ENCODE measurements around the gene GPLD1. TPM values are rescaled to one million over a fixed set of nuclear protein-coding genes. Genes with fewer than 3 reads are reported as not detected.

The GPLD1 gene
- total RNA-seq, 1 donor from 2014 or later, result 4.8 TPM

DNA sequence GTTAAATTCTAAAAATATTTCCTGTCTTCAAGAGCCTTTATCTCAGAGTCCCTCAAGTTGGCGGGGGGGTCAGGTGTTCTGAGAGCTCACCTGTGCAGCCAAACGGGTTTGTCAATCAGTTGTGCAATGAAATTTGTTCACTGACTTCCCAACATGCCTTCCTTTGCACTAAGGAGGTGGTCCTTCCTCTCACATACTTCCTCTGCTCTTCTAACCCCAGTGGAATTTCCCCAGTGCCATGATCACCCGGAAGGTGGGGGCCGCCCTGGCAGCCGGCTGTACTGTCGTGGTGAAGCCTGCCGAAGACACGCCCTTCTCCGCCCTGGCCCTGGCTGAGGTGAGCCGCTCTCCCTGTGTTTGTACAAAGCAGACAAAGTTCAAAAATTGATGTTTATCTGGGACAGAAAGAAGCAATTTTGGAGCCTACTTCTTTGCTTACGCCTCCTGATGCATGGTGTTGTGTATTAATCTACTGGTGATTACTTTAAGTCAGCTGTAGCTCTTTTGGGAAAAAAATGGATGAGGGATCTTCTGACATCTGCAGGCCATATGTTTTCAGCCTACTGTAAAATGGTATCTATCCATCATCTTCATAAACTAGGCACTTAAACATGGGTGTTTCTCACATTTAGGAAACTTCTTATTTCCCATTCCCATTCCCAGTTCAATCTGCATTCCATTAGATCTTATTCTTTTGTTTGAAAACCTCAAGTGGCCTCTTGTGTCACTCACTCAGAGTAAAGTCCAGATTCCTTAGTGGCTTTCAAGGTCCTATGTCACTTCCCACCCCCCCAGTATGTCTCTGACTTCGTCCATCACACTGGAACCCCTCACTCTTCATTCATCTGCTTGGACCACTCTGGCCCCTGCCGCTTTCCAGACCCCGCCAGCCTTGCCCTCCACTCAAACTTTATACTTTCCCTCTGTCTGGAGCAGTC is 15.5 kb upstream of the GPLD1 start:
- no peaks in the 10 kb centered on the region for H3K27me3 Mint-ChIP-seq (ENCODE audit: low read depth)
- H3K9me3 Mint-ChIP-seq, result peaks cover 24% of the 10 kb centered on the region
- no peak overlapping the region for H3K27ac Mint-ChIP-seq
- peaks cover 45% of the 10 kb centered on the region for H3K36me3 Mint-ChIP-seq
- no peaks in the 10 kb centered on the region for H3K4me1 Mint-ChIP-seq
- DNase-seq (ENCODE audit: low spot score in 2 of 2, unreplicated experiment in 2 of 2), result no peak
- TF ChIP-seq, protein P1, sequence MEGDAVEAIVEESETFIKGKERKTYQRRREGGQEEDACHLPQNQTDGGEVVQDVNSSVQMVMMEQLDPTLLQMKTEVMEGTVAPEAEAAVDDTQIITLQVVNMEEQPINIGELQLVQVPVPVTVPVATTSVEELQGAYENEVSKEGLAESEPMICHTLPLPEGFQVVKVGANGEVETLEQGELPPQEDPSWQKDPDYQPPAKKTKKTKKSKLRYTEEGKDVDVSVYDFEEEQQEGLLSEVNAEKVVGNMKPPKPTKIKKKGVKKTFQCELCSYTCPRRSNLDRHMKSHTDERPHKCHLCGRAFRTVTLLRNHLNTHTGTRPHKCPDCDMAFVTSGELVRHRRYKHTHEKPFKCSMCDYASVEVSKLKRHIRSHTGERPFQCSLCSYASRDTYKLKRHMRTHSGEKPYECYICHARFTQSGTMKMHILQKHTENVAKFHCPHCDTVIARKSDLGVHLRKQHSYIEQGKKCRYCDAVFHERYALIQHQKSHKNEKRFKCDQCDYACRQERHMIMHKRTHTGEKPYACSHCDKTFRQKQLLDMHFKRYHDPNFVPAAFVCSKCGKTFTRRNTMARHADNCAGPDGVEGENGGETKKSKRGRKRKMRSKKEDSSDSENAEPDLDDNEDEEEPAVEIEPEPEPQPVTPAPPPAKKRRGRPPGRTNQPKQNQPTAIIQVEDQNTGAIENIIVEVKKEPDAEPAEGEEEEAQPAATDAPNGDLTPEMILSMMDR (IDR thresholded peaks at IDR 0.05; ENCODE audit: unreplicated experiment), result no peak
- no peak overlapping the region for H3K4me3 Mint-ChIP-seq

DNA sequence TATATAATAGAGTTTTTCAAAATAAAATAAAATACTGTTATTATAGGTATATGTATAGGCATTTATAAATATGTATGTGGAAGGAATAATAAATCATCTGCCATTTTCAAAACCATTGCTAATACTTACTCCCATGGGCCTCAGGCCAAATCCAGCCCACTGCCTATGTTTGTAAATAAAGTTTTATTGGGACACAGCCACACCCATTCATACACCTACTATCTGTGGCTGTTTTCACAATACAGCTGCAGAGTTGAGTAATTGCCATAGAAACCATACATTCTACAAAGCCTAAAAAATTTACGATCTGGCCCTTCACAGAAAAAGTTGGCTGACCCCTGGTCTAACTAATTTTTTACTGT is 14.9 kb upstream of the GPLD1 start:
- no peaks in the 10 kb centered on the region for H3K27me3 Mint-ChIP-seq (ENCODE audit: low read depth)
- H3K4me3 Mint-ChIP-seq, result no peak overlapping the region
- H3K36me3 Mint-ChIP-seq, result peaks cover 39% of the 10 kb centered on the region
- no peak for DNase-seq (ENCODE audit: low spot score in 2 of 2, unreplicated experiment in 2 of 2)
- H3K4me1 Mint-ChIP-seq, result no peaks in the 10 kb centered on the region
- TF ChIP-seq, protein P1 (IDR thresholded peaks at IDR 0.05; ENCODE audit: unreplicated experiment), result no peak
- peaks cover 18% of the 10 kb centered on the region for H3K9me3 Mint-ChIP-seq
- no peak overlapping the region for H3K27ac Mint-ChIP-seq

DNA sequence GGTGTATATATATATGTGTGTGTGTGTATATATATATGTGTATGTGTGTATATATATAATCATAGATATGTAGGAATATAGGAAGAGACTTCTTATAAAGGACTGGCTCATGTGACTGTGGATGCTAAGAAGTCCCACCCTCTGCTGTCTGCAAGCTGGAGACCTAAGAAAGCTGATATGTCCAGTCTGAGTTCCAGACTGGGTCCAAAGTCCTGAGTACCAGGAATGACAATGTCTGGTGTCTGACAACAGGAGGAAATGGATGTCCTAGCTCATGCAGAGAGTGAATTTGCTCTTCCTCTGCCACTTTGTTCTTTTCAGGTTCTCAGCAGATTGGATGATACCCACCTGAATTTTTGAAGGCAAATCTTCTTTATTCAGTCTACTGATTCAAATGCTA is 12.5 kb upstream of the GPLD1 start:
- Mint-ChIP-seq H3K27ac (no peak overlapping the region), H3K4me3 (no peak overlapping the region), H3K4me1 (no peaks in the 10 kb centered on the region), H3K9me3 (peaks cover 6% of the 10 kb centered on the region), H3K36me3 (peaks cover 30% of the 10 kb centered on the region), H3K27me3 (ENCODE audit: low read depth) (no peaks in the 10 kb centered on the region)
- no peak for DNase-seq (ENCODE audit: low spot score in 2 of 2, unreplicated experiment in 2 of 2)
- TF ChIP-seq, protein P1 (IDR thresholded peaks at IDR 0.05; ENCODE audit: unreplicated experiment), result no peak

DNA sequence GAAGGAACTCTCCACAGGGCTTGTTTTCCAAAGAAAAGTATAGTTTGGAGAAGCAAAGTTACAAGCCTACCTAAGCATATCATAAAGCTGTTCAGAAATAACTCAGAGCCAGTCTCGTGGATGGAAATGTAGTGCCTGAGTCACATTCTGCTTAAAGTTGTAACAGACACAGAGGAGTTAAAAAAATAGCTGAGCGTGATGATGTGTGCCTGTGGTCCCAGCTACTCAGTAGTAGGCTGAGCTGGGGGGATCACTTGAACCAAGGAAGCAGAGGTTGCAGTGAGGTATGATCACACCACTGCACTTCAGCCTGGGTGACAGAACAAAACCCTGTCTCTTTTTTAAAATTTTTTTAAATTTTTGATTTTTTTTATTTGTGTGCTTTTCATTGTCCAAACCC is 12.0 kb upstream of the GPLD1 start:
- no peaks in the 10 kb centered on the region for H3K27me3 Mint-ChIP-seq (ENCODE audit: low read depth)
- TF ChIP-seq, protein P1 (IDR thresholded peaks at IDR 0.05; ENCODE audit: unreplicated experiment), result no peak
- no peak overlapping the region for H3K4me3 Mint-ChIP-seq
- H3K27ac Mint-ChIP-seq, result no peak overlapping the region
- no peak for DNase-seq (ENCODE audit: low spot score in 2 of 2, unreplicated experiment in 2 of 2)
- H3K4me1 Mint-ChIP-seq, result no peaks in the 10 kb centered on the region
- H3K36me3 Mint-ChIP-seq, result peaks cover 32% of the 10 kb centered on the region
- peaks cover 9% of the 10 kb centered on the region for H3K9me3 Mint-ChIP-seq

DNA sequence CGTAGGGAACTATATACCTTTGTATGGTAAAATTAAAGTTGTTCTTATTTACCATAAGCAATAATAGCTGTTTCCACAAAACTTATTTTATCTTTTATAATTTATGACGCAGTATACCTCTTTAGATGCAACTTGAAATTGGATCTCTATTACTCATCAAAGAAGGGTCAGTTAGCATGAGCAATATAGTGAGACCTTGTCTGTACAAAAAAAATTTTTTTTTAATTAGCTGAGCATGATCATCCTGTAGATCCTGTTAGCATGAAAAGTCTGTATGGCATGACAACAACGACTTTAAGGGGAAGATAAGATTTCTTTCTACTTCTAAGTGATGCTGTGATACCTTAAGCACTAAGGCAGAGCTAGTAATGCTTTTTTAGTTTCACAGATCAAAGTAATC is 11.3 kb upstream of the GPLD1 start:
- H3K36me3 Mint-ChIP-seq, result peaks cover 33% of the 10 kb centered on the region
- H3K27ac Mint-ChIP-seq, result no peak overlapping the region
- H3K27me3 Mint-ChIP-seq (ENCODE audit: low read depth), result no peaks in the 10 kb centered on the region
- peaks cover 1% of the 10 kb centered on the region for H3K4me1 Mint-ChIP-seq
- H3K9me3 Mint-ChIP-seq, result peaks cover 9% of the 10 kb centered on the region
- no peak for DNase-seq (ENCODE audit: low spot score in 2 of 2, unreplicated experiment in 2 of 2)
- TF ChIP-seq, protein P1 (IDR thresholded peaks at IDR 0.05; ENCODE audit: unreplicated experiment), result no peak
- no peak overlapping the region for H3K4me3 Mint-ChIP-seq
